CD4-positive, CD25-positive, alpha-beta regulatory T cell (primary cell): ENCODE measurements around the gene FUBP3. TPM values are rescaled to one million over a fixed set of nuclear protein-coding genes. Genes with fewer than 3 reads are reported as not detected.

Experiments
- ATAC-seq, 2 donors: fragments of 150-1000 bp; cut with Tn5 transposase; one replicate each; pipeline ENCODE4 v1.10.0; 2021; ENCODE audit warnings: low read depth in 2 of 2, moderate number of reproducible peaks in 2 of 2, moderate library complexity in 1 of 2
- DNase-seq, 3 donors: peaks; one replicate each; pipeline versions ENCODE4 v3.0.0 to v3.0.0-alpha.2; 2012 to 2022; ENCODE audit warnings: mixed read lengths in 1 of 3
- H3K27ac ChIP-seq: one replicate; pipeline ENCODE4 v1.7.0; 2013; ENCODE audit warnings: mild to moderate bottlenecking, low read length; ENCODE audit not compliant: insufficient read depth, poor library complexity, severe bottlenecking
- H3K27me3 ChIP-seq: one replicate; pipeline ENCODE4 v1.7.0; 2013; ENCODE audit warnings: low read length; ENCODE audit not compliant: control insufficient read depth, insufficient read depth
- H3K36me3 ChIP-seq: one replicate; pipeline ENCODE4 v1.7.0; 2013; ENCODE audit warnings: mild to moderate bottlenecking, low read length, moderate library complexity; ENCODE audit not compliant: control insufficient read depth, insufficient read depth
- H3K4me1 ChIP-seq: 2 replicates; pipeline ENCODE4 v1.7.0; 2013; ENCODE audit warnings: mild to moderate bottlenecking, low read length; ENCODE audit not compliant: insufficient read depth, control insufficient read depth, poor library complexity, severe bottlenecking
- H3K4me3 ChIP-seq: one replicate; pipeline ENCODE4 v1.7.0; 2013; ENCODE audit warnings: low read depth, mild to moderate bottlenecking, low read length, moderate library complexity
- H3K9me3 ChIP-seq, 2 experiments: 1 replicate in 1 of 2; 2 replicates in 1 of 2; pipeline ENCODE4 v1.7.0; 2013; ENCODE audit warnings: low read length in 2 of 2, mild to moderate bottlenecking in 1 of 2, moderate library complexity in 1 of 2; ENCODE audit not compliant: control insufficient read depth in 2 of 2
- H3K27ac Mint-ChIP-seq, 3 donors: one replicate each; pipeline ENCODE4 v1.8.0; 2020 to 2022; ENCODE audit warnings: mild to moderate bottlenecking in 3 of 3, mixed read lengths in 3 of 3, moderate library complexity in 2 of 3
- H3K27me3 Mint-ChIP-seq: one replicate; pipeline ENCODE4 v1.8.0; 2022; ENCODE audit warnings: mild to moderate bottlenecking, mixed read lengths
- H3K36me3 Mint-ChIP-seq: one replicate; pipeline ENCODE4 v1.8.0; 2020; ENCODE audit warnings: mixed read lengths
- H3K4me1 Mint-ChIP-seq, 4 donors: one replicate each; pipeline ENCODE4 v1.8.0; 2020 to 2022; ENCODE audit warnings: mixed read lengths in 4 of 4, mild to moderate bottlenecking in 1 of 4
- H3K4me3 Mint-ChIP-seq, 4 donors: one replicate each; pipeline ENCODE4 v1.8.0; 2020 to 2022; ENCODE audit warnings: mild to moderate bottlenecking in 4 of 4, mixed read lengths in 4 of 4, moderate library complexity in 3 of 4
- H3K9me3 Mint-ChIP-seq, 7 donors: one replicate each; pipeline ENCODE4 v1.8.0; 2020 to 2022; ENCODE audit warnings: mixed read lengths in 7 of 7, mild to moderate bottlenecking in 3 of 7, moderate library complexity in 2 of 7
- polyA plus RNA-seq, 4 donors: library from polyadenylated mRNA; unstranded; fragments of 300-500 nt; fragmentation: Illumina TruSeq; gene quantifications; one replicate each; pipeline ENCODE4 v1.2.3, GENCODE V29; 2021
- total RNA-seq: library from RNA; stranded (reverse); gene quantifications from one replicate; pipeline ENCODE4 v1.2.3, GENCODE V29; 2022

FUBP3 gene
- total and polyA plus RNA-seq, 5 donors from 2014 or later: 20.0 to 34.2 (median 24.6) TPM

DNA sequence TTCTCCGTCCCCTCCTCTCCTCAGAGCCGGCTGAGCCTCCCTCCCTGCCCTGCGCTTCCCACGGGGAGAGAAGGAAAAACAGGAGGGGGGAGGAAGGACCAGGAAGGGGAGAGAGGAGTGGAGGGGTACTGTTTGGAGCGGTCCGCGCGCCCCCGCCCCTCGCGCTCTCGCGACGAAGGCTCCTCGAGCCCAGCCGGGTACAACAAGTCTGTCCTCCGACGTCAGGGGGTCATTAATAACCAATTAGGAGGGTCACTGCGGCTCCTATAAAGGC, 84.5 kb downstream of the FUBP3 start:
- H3K4me1 ChIP-seq: peaks cover 59% of the 10 kb centered on the region
- Mint-ChIP-seq H3K27me3 (peaks cover 68% of the 10 kb centered on the region), H3K9me3 (peaks cover 0 to 2% (median 0%) of the 10 kb centered on the region in 7 donors), H3K4me1 (peaks cover 0 to 33% (median 9%) of the 10 kb centered on the region in 4 donors), H3K27ac (no peak overlapping the region), H3K4me3 (peak overlapping the region in 3 of 4 donors; percentile 21 to 41 (median 22)), H3K36me3 (no peaks in the 10 kb centered on the region)
- H3K27me3 ChIP-seq: peaks cover 17% of the 10 kb centered on the region
- no peak overlapping the region for H3K4me3 ChIP-seq
- H3K27ac ChIP-seq: no peak overlapping the region
- DNase-seq: no peak
- H3K36me3 ChIP-seq: no peaks in the 10 kb centered on the region
- no peaks in the 10 kb centered on the region for H3K9me3 ChIP-seq
- no peak for ATAC-seq

DNA sequence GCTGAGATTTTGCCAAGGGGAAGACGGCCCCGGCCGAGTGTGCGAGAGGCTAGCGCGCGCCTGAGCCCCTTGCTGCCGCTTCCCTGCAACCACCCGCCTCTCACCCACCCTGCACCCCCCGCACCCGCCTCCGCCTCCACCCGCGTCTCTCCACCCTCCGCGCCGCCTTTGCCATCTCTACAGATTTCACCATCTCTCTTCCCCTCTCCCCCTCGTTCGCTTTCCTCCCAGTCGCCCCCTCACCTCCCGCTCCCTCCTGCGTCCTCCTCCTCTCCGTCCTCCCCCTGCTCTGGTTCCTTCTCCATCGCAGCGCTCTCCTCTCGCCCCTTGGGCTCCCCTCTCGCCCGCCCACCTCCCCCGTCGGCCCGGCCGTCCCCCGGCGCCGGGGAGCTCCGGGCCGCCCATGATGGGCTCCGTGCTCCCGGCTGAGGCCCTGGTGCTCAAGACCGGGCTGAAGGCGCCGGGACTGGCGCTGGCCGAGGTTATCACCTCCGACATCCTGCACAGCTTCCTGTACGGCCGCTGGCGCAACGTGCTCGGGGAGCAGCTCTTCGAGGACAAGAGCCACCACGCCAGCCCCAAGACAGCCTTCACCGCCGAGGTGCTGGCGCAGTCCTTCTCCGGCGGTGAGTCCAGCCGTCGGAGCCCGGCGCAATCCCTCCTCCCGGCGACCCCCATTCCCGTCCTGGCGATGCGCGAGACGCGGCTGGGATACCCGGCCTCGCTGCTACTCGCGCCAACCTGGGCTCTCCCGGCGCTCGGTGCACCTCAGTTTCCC, 85.1 kb downstream of the FUBP3 start, which contains the start of gene PRDM12:
Gene PRDM12 (plus strand): TSS at position 344 of the 778 bp plus-strand sequence. CDS start 60 bp downstream, at position 404.
- Histone ChIP-seq H3K4me3 (no peak within 1 kb of the TSS), H3K27ac (no peak within 1 kb of the TSS), H3K36me3 (no peaks in the 10 kb centered on the region), H3K9me3 (no peaks in the 10 kb centered on the region), H3K27me3 (peaks cover 16% of the 10 kb centered on the region), H3K4me1 (peaks cover 59% of the 10 kb centered on the region)
- Mint-ChIP-seq H3K27me3 (peaks cover 67% of the 10 kb centered on the region), H3K9me3 (peaks cover 0 to 2% (median 0%) of the 10 kb centered on the region in 7 donors), H3K4me3 (peak within 1 kb of the TSS in 3 of 4 donors; percentile 21 to 77 (median 22)), H3K27ac (peak within 1 kb of the TSS in 1 of 3 donors; percentile 79), H3K4me1 (peaks cover 0 to 33% (median 9%) of the 10 kb centered on the region in 4 donors), H3K36me3 (no peaks in the 10 kb centered on the region)
- no peak for ATAC-seq
- DNase-seq: no peak

DNA sequence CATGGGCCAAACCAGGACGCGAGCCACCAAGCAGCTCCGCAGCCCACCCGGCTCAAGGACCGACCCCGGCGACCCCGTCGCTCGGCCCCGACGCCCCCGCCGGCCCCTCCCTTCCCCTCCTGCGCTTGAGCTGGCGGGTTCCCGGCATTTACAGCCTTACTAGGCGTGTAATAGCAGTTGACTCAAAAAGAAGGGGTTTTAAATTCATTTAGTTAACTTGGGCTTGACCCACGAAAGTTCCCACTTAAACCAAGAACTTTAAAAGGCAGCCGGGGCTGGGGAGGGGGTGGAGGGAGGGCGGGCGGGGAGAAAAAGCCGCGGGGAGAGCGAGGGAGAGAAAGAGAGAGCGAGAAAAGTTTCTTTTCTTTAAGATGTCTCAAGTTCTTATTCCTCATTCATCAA, 85.7 kb downstream of the FUBP3 start:
- Histone ChIP-seq H3K4me1 (peaks cover 59% of the 10 kb centered on the region), H3K9me3 (no peaks in the 10 kb centered on the region), H3K36me3 (no peaks in the 10 kb centered on the region), H3K27me3 (peaks cover 16% of the 10 kb centered on the region), H3K4me3 (no peak overlapping the region), H3K27ac (no peak overlapping the region)
- Mint-ChIP-seq H3K9me3 (peaks cover 0 to 2% (median 0%) of the 10 kb centered on the region in 7 donors), H3K4me1 (peaks cover 0 to 31% (median 9%) of the 10 kb centered on the region in 4 donors), H3K27me3 (peaks cover 73% of the 10 kb centered on the region), H3K4me3 (peak overlapping the region in 1 of 4 donors; percentile 77), H3K36me3 (no peaks in the 10 kb centered on the region), H3K27ac (peak overlapping the region in 1 of 3 donors; percentile 79)
- DNase-seq (no peak), ATAC-seq (no peak)

DNA sequence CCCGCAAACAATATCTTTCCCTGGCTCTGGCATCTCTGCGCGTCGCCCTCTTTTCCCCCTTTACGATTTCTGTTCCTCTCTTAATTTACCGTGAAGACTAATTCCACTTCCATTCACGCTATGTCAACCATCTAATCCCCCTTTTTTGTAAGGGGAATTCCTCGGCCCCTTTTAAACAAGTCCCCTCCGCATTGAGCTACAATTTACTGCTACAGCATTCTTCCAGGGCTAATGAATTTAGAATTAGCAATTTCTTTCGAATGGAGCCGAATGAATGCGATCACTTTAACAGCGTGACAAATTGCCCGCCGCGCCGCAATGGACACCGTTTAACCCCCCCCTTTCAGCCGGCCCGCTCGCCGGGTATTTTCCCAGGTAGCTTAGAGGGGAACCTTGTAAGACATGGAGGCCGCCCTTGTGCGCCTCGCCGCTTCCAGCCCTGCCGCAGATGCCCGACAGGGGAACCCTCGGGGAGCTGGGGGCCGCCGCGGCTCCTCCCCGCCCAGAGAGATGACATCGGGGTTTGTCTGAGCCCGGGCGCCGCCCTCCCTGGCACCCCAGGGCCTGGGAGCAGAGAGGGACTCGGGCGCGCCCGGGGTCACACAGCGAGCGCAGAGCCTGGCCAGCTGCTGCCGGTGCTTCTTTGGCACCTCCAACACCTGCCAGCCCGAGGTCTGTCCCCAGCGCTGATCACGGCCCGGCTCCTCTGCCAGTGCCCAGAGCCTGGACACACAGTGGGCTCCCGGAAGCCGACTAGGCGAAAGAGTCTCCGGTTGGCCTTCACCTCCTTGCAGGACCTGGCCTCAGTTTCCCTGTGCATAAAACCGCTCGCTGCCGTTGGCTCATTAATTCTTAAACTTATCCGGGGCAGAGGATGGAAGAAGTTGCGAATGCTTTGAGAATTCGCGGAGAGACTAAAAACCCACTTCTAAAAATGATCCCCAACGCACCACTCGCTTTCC, 86.3 kb downstream of the FUBP3 start:
- H3K4me1 Mint-ChIP-seq: peaks cover 0 to 29% (median 10%) of the 10 kb centered on the region in 4 donors
- H3K27me3 ChIP-seq: peaks cover 16% of the 10 kb centered on the region
- peaks cover 72% of the 10 kb centered on the region for H3K27me3 Mint-ChIP-seq
- DNase-seq (no peak), ATAC-seq (no peak)
- H3K9me3 ChIP-seq: no peaks in the 10 kb centered on the region
- H3K27ac ChIP-seq: no peak overlapping the region
- peaks cover 54% of the 10 kb centered on the region for H3K4me1 ChIP-seq
- peak overlapping the region in 3 of 4 donors; percentile 15 to 77 (median 51) for H3K4me3 Mint-ChIP-seq
- no peaks in the 10 kb centered on the region for H3K36me3 Mint-ChIP-seq
- H3K4me3 ChIP-seq: no peak overlapping the region
- peak overlapping the region in 1 of 3 donors; percentile 79 for H3K27ac Mint-ChIP-seq
- no peaks in the 10 kb centered on the region for H3K36me3 ChIP-seq
- no peaks in the 10 kb centered on the region for H3K9me3 Mint-ChIP-seq

DNA sequence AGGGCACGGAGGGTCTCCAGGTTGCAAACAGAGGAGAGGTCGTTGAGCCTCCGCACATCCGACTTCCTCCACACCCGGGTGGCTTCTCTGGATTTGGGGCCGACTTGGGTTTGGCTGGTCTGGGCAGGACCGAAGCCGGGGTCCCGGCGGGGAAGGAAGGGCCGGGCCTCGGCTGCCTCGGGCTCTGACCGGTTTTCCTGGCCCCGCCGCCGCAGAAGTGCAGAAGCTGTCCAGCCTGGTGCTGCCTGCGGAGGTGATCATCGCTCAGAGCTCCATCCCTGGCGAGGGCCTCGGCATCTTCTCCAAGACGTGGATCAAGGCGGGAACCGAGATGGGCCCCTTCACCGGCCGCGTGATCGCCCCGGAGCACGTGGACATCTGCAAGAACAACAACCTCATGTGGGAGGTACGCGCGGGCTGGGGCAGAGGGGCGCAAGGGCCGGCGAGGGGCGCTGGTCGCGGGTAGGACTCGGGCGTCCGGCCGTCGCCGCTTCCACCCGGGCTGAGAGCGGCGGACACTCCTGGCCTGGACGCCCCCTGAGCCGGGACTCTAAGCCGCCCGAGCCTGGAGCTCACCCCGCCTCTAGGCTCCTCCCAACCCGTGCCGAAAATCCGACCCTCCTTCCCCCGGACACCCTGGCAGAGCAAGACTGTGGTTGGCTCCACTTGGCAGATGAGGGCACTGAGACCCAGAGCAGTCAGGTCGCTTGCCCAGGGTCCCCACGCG, 87.2 kb downstream of the FUBP3 start:
- Mint-ChIP-seq H3K9me3 (no peaks in the 10 kb centered on the region), H3K36me3 (no peaks in the 10 kb centered on the region), H3K27me3 (peaks cover 71% of the 10 kb centered on the region), H3K27ac (peak overlapping the region in 1 of 3 donors; percentile 38), H3K4me3 (no peak overlapping the region), H3K4me1 (peaks cover 0 to 29% (median 11%) of the 10 kb centered on the region in 4 donors)
- Histone ChIP-seq H3K36me3 (no peaks in the 10 kb centered on the region), H3K27me3 (peaks cover 16% of the 10 kb centered on the region), H3K4me3 (no peak overlapping the region), H3K27ac (no peak overlapping the region), H3K9me3 (no peaks in the 10 kb centered on the region), H3K4me1 (peaks cover 45% of the 10 kb centered on the region)
- no peak for ATAC-seq
- DNase-seq: no peak

DNA sequence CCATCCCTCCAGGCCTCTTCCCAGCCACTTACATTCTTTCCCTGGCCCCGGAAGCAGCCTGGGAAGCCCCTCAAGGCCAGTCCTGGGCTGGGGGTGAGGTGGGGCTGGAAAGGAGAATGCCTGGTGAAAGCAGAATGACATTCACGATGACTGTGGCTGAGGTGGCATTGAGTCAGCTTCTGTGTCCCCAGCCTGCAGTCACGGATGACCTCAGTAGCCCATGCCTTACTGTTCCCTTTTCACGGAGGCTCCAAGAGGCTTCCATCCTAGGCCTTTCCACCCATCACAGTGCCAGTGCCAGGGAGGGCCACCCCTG, 87.7 kb downstream of the FUBP3 start:
- H3K27ac ChIP-seq: no peak overlapping the region
- H3K9me3 ChIP-seq: no peaks in the 10 kb centered on the region
- Mint-ChIP-seq H3K4me3 (no peak overlapping the region), H3K36me3 (no peaks in the 10 kb centered on the region), H3K27me3 (peaks cover 69% of the 10 kb centered on the region), H3K4me1 (peaks cover 0 to 24% (median 11%) of the 10 kb centered on the region in 4 donors), H3K27ac (no peak overlapping the region), H3K9me3 (no peaks in the 10 kb centered on the region)
- H3K36me3 ChIP-seq: no peaks in the 10 kb centered on the region
- ATAC-seq (no peak), DNase-seq (no peak)
- H3K27me3 ChIP-seq: peaks cover 13% of the 10 kb centered on the region
- H3K4me1 ChIP-seq: peaks cover 40% of the 10 kb centered on the region
- no peak overlapping the region for H3K4me3 ChIP-seq

DNA sequence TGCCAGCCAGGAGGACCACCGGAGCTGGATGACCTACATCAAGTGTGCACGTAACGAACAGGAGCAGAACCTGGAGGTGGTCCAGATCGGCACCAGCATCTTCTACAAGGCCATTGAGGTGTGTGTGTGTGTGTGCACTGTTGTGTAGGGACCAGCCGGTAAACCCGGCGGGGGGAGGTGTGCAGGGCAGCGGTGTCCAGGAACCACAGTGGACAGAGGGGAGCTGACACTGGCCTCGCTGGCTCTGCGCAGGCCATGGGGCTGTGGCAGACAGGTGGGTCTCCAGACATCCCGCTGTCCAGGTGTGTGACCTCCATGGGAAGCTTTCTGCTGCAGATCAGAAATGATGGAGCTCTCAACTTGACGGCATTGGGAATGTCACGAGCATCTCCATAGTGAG, 88.8 kb downstream of the FUBP3 start:
- Mint-ChIP-seq H3K27ac (no peak overlapping the region), H3K27me3 (peaks cover 60% of the 10 kb centered on the region), H3K36me3 (no peaks in the 10 kb centered on the region), H3K9me3 (no peaks in the 10 kb centered on the region), H3K4me3 (no peak overlapping the region), H3K4me1 (peaks cover 0 to 15% (median 7%) of the 10 kb centered on the region in 4 donors)
- Histone ChIP-seq H3K36me3 (no peaks in the 10 kb centered on the region), H3K4me1 (peaks cover 31% of the 10 kb centered on the region), H3K9me3 (no peaks in the 10 kb centered on the region), H3K27ac (no peak overlapping the region), H3K4me3 (no peak overlapping the region), H3K27me3 (peaks cover 12% of the 10 kb centered on the region)
- ATAC-seq (no peak), DNase-seq (no peak)
